Neural cell (in vitro differentiated cells): ENCODE results near the gene TRIM5. TPM values are rescaled to one million over a fixed set of nuclear protein-coding genes. Genes with fewer than 3 reads are reported as not detected.

ENCODE experiments used
- H2AFZ ChIP-seq: fragments of 200-600, 300-800 bp; sonication (generic), shearing (Covaris generic); 2 replicates; pipeline ENCODE4 v1.6.0; 2014; ENCODE audit warnings: low read depth, mild to moderate bottlenecking, antibody characterized with exemption, low read length, moderate library complexity
- H3F3A ChIP-seq: fragments of 200-600 bp; shearing (Covaris generic); 2 replicates; pipeline ENCODE4 v1.6.1; 2016; ENCODE audit warnings: mild to moderate bottlenecking, moderate library complexity, mixed read lengths, antibody characterized with exemption, low read length; ENCODE audit not compliant: insufficient read depth, poor library complexity, severe bottlenecking
- H3K27ac ChIP-seq: fragments of 200-600, 300-800 bp; sonication (generic), shearing (Covaris generic); 2 replicates; pipeline ENCODE4 v1.5.1; 2014; ENCODE audit warnings: mild to moderate bottlenecking, low read length, moderate library complexity
- H3K27me3 ChIP-seq: fragments of 300-800, 200-600 bp; sonication (generic), shearing (Covaris generic); 2 replicates; pipeline ENCODE4 v1.6.0; 2014; ENCODE audit warnings: mild to moderate bottlenecking, low read depth, low read length, moderate library complexity; ENCODE audit not compliant: insufficient read depth
- H3K36me3 ChIP-seq: fragments of 300-800, 200-600 bp; sonication (generic), shearing (Covaris generic); 2 replicates; pipeline ENCODE4 v1.5.1; 2014; ENCODE audit warnings: mild to moderate bottlenecking, antibody characterized with exemption, low read length, moderate library complexity; ENCODE audit not compliant: insufficient read depth
- H3K4me2 ChIP-seq: fragments of 300-800, 200-600 bp; sonication (generic), shearing (Covaris generic); 2 replicates; pipeline ENCODE4 v1.6.0; 2014; ENCODE audit warnings: mild to moderate bottlenecking, low read length
- H3K4me3 ChIP-seq: fragments of 300-800, 200-600 bp; sonication (generic), shearing (Covaris generic); 2 replicates; pipeline ENCODE4 v1.5.1; 2014; ENCODE audit warnings: mild to moderate bottlenecking, low read length, moderate library complexity
- H3K79me2 ChIP-seq: fragments of 200-600 bp; shearing (Covaris generic); replicated peaks from 2 replicates; pipeline ENCODE4 v1.6.0; 2014; ENCODE audit warnings: mild to moderate bottlenecking, low read length, moderate library complexity; ENCODE audit not compliant: insufficient read depth
- H3K9ac ChIP-seq: fragments of 300-800, 200-600 bp; sonication (generic), shearing (Covaris generic); 2 replicates; pipeline ENCODE4 v1.6.1; 2016; ENCODE audit warnings: mild to moderate bottlenecking, low read length, mixed read lengths
- H3K9me2 ChIP-seq: fragments of 200-600 bp; shearing (Covaris generic); 2 replicates; pipeline ENCODE4 v1.6.1; 2016; ENCODE audit warnings: mild to moderate bottlenecking, low read length, mixed read lengths; ENCODE audit not compliant: insufficient read depth
- H3K9me3 ChIP-seq: fragments of 200-600, 300-800 bp; sonication (generic), shearing (Covaris generic); 2 replicates; pipeline ENCODE4 v1.6.1; 2016; ENCODE audit warnings: mild to moderate bottlenecking, mixed run types, low read length, moderate library complexity, mixed read lengths
- H4K20me1 ChIP-seq: fragments of 200-600 bp; shearing (Covaris generic); 2 replicates; pipeline ENCODE4 v1.6.1; 2016; ENCODE audit warnings: mild to moderate bottlenecking, mixed run types; ENCODE audit not compliant: insufficient read depth
- EP300 ChIP-seq: fragments of 450-650 bp; conservative IDR thresholded peaks from 2 replicates; pipeline ENCODE4 v1.6.1; 2014; ENCODE audit warnings: antibody characterized with exemption, mild to moderate bottlenecking, moderate library complexity; ENCODE audit not compliant: poor library complexity, severe bottlenecking
- EZH2 ChIP-seq: fragments of 200-600, 300-800 bp; shearing (Covaris generic), sonication (generic); IDR thresholded peaks from 2 replicates; pipeline ENCODE4 v1.6.1; 2014; ENCODE audit warnings: antibody characterized with exemption, low read length, borderline replicate concordance, mild to moderate bottlenecking; ENCODE audit not compliant: insufficient read depth, poor library complexity, severe bottlenecking
- MXI1 ChIP-seq: fragments of 450-650 bp; conservative IDR thresholded peaks from 2 replicates; pipeline ENCODE4 v1.6.1; 2014; ENCODE audit warnings: antibody characterized with exemption, mild to moderate bottlenecking; ENCODE audit not compliant: poor library complexity, severe bottlenecking
- POLR2AphosphoS5 ChIP-seq: IDR thresholded peaks from 2 replicates; pipeline ENCODE4 v1.6.1; 2012
- RAD21 ChIP-seq: fragments of 450-650 bp; conservative IDR thresholded peaks from 2 replicates; pipeline ENCODE4 v1.6.1; 2014; ENCODE audit warnings: antibody characterized with exemption, mild to moderate bottlenecking, moderate library complexity
- SMC3 ChIP-seq: fragments of 450-650 bp; conservative IDR thresholded peaks from 2 replicates; pipeline ENCODE4 v1.6.1; 2014; ENCODE audit warnings: antibody characterized with exemption, mild to moderate bottlenecking, moderate library complexity; ENCODE audit not compliant: poor library complexity
- TAF1 ChIP-seq: IDR thresholded peaks from 2 replicates; pipeline ENCODE4 v1.6.1; 2012; ENCODE audit warnings: low read depth
- polyA plus RNA-seq: library from polyadenylated mRNA; depleted of rRNA; stranded (reverse); fragments of >200 nt; gene quantifications from 2 replicates; pipeline ENCODE4 v1.2.3, GENCODE V29; 2014
- TF ChIP-seq, protein P1 (sequence below): IDR thresholded peaks from 2 replicates; pipeline ENCODE4 v1.6.1; 2012; ENCODE audit warnings: borderline replicate concordance
- TF ChIP-seq, protein P2 (sequence below): fragments of 450-650 bp; IDR thresholded peaks from 2 replicates; pipeline ENCODE4 v1.5.1; 2014; ENCODE audit warnings: antibody characterized with exemption, mild to moderate bottlenecking, moderate library complexity; ENCODE audit not compliant: poor library complexity, severe bottlenecking

Gene TRIM5
- polyA plus RNA-seq, 1 donor from 2014 or later, result 2.0 TPM

DNA sequence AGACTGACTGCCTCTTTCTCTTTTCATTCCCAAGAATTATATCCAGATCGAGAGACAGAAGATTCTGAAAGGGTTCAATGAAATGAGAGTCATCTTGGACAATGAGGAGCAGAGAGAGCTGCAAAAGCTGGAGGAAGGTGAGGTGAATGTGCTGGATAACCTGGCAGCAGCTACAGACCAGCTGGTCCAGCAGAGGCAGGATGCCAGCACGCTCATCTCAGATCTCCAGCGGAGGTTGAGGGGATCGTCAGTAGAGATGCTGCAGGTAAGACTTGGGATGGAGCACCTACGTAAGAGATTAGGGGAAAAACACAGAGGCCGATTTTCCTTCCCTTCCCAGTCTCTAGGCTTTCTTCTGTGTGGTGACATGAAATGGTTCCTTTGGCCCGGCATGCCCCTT is 13.4 kb upstream of the TRIM5 start:
- H3K9me3 ChIP-seq, result no peaks in the 10 kb centered on the region
- no peaks in the 10 kb centered on the region for H3K27me3 ChIP-seq
- H3K9me2 ChIP-seq, result no peaks in the 10 kb centered on the region
- H3F3A ChIP-seq, result no peaks in the 10 kb centered on the region
- no peaks in the 10 kb centered on the region for H4K20me1 ChIP-seq
- H2AFZ ChIP-seq, result no peak overlapping the region
- H3K36me3 ChIP-seq, result no peaks in the 10 kb centered on the region
- H3K27ac ChIP-seq, result no peak overlapping the region
- H3K79me2 ChIP-seq, result no peaks in the 10 kb centered on the region
- TF ChIP-seq POLR2AphosphoS5, result no peak
- TF ChIP-seq, protein P1, sequence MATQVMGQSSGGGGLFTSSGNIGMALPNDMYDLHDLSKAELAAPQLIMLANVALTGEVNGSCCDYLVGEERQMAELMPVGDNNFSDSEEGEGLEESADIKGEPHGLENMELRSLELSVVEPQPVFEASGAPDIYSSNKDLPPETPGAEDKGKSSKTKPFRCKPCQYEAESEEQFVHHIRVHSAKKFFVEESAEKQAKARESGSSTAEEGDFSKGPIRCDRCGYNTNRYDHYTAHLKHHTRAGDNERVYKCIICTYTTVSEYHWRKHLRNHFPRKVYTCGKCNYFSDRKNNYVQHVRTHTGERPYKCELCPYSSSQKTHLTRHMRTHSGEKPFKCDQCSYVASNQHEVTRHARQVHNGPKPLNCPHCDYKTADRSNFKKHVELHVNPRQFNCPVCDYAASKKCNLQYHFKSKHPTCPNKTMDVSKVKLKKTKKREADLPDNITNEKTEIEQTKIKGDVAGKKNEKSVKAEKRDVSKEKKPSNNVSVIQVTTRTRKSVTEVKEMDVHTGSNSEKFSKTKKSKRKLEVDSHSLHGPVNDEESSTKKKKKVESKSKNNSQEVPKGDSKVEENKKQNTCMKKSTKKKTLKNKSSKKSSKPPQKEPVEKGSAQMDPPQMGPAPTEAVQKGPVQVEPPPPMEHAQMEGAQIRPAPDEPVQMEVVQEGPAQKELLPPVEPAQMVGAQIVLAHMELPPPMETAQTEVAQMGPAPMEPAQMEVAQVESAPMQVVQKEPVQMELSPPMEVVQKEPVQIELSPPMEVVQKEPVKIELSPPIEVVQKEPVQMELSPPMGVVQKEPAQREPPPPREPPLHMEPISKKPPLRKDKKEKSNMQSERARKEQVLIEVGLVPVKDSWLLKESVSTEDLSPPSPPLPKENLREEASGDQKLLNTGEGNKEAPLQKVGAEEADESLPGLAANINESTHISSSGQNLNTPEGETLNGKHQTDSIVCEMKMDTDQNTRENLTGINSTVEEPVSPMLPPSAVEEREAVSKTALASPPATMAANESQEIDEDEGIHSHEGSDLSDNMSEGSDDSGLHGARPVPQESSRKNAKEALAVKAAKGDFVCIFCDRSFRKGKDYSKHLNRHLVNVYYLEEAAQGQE, result no peak
- no peak for TF ChIP-seq MXI1
- TF ChIP-seq SMC3, result no peak
- no peak for TF ChIP-seq EP300
- no peak for TF ChIP-seq RAD21
- TF ChIP-seq EZH2, result no peak
- TF ChIP-seq TAF1, result no peak
- TF ChIP-seq, protein P2, sequence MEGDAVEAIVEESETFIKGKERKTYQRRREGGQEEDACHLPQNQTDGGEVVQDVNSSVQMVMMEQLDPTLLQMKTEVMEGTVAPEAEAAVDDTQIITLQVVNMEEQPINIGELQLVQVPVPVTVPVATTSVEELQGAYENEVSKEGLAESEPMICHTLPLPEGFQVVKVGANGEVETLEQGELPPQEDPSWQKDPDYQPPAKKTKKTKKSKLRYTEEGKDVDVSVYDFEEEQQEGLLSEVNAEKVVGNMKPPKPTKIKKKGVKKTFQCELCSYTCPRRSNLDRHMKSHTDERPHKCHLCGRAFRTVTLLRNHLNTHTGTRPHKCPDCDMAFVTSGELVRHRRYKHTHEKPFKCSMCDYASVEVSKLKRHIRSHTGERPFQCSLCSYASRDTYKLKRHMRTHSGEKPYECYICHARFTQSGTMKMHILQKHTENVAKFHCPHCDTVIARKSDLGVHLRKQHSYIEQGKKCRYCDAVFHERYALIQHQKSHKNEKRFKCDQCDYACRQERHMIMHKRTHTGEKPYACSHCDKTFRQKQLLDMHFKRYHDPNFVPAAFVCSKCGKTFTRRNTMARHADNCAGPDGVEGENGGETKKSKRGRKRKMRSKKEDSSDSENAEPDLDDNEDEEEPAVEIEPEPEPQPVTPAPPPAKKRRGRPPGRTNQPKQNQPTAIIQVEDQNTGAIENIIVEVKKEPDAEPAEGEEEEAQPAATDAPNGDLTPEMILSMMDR, result no peak
- no peak overlapping the region for H3K4me3 ChIP-seq
- no peak overlapping the region for H3K4me2 ChIP-seq
- no peak overlapping the region for H3K9ac ChIP-seq

DNA sequence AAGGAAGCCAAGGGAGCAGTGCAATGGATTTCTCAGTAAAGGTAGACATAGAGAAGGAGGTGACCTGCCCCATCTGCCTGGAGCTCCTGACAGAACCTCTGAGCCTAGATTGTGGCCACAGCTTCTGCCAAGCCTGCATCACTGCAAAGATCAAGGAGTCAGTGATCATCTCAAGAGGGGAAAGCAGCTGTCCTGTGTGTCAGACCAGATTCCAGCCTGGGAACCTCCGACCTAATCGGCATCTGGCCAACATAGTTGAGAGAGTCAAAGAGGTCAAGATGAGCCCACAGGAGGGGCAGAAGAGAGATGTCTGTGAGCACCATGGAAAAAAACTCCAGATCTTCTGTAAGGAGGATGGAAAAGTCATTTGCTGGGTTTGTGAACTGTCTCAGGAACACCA is 11.3 kb upstream of the TRIM5 start:
- H3K36me3 ChIP-seq, result no peaks in the 10 kb centered on the region
- no peak overlapping the region for H3K9ac ChIP-seq
- H3K9me3 ChIP-seq, result no peaks in the 10 kb centered on the region
- H3K79me2 ChIP-seq, result no peaks in the 10 kb centered on the region
- H3F3A ChIP-seq, result no peaks in the 10 kb centered on the region
- H3K4me2 ChIP-seq, result no peak overlapping the region
- no peaks in the 10 kb centered on the region for H3K27me3 ChIP-seq
- TF ChIP-seq SMC3, result no peak
- no peak for TF ChIP-seq TAF1
- TF ChIP-seq EZH2, result no peak
- no peak for TF ChIP-seq RAD21
- TF ChIP-seq, protein P1, result no peak
- TF ChIP-seq, protein P2, result no peak
- TF ChIP-seq POLR2AphosphoS5, result no peak
- TF ChIP-seq EP300, result no peak
- no peak for TF ChIP-seq MXI1
- no peaks in the 10 kb centered on the region for H4K20me1 ChIP-seq
- no peak overlapping the region for H3K27ac ChIP-seq
- H3K4me3 ChIP-seq, result no peak overlapping the region
- no peaks in the 10 kb centered on the region for H3K9me2 ChIP-seq
- no peak overlapping the region for H2AFZ ChIP-seq
